ENCODE data around the gene KCNG4. TPM values are rescaled to one million over a fixed set of nuclear protein-coding genes. Genes with fewer than 3 reads are reported as not detected.

The KCNG4 gene
- total and polyA plus RNA-seq, 10 of the 15 experiments (the other 5 are each of a cell fraction or from before 2014, with no cell fraction given): not detected

GRCh38 chr16:84275585-84276151, 35.9 kb upstream of the KCNG4 start:
- in situ Hi-C loops (cut with MboI) (loop anchor here (10.0 kb wide), 1 partner anchor 349 kb away; no protein-coding TSS in a partner anchor), intact Hi-C loops (cut with micrococcal nuclease; ENCODE audit: unreplicated experiment) (loop anchor here (2.0 kb wide), 2 partner anchors 209 to 347 kb away; no protein-coding TSS in a partner anchor)
- FAIRE-seq (no peak), DNase-seq (ENCODE audit: low read depth, low spot score) (no peak), ATAC-seq (no peak)
- Histone ChIP-seq H3K79me2 (ENCODE audit: control insufficient read depth, insufficient read depth, low read length) (no peaks in the 10 kb centered on the region), H2AFZ (ENCODE audit: control insufficient read depth, low read depth, low read length) (no peak overlapping the region), H3K27ac (ENCODE audit: control insufficient read depth, insufficient read depth) (no peak overlapping the region), H4K20me1 (ENCODE audit: control insufficient read depth, insufficient read depth) (no peaks in the 10 kb centered on the region), H3K27me3 (replicated peaks in 1 of 2; ENCODE audit: control insufficient read depth in 2 of 2, insufficient read depth in 2 of 2, low read length in 1 of 2) (peaks cover 0 to 1% of the 10 kb centered on the region in 2 experiments; a peak in 2 of 4 replicates), H3K4me3 (no peak overlapping the region), H3K4me2 (ENCODE audit: control insufficient read depth, insufficient read depth) (no peak overlapping the region), H3K36me3 (ENCODE audit: control insufficient read depth in 2 of 2, insufficient read depth in 2 of 2, low read length in 1 of 2) (no peaks in the 10 kb centered on the region), H3K4me1 (ENCODE audit: control insufficient read depth, insufficient read depth, low read length) (no peaks in the 10 kb centered on the region), H3K9me3 (replicated peaks; ENCODE audit: control insufficient read depth, insufficient read depth, low read length) (no peaks in the 10 kb centered on the region), H3K9ac (ENCODE audit: control insufficient read depth, insufficient read depth, low read length) (no peak overlapping the region)
- CTCF ChIA-PET: interaction anchor here (1.3 to 6.1 kb wide), 5 partner anchors 17 to 696 kb away, joined by 3 to 63 read pairs (median 5); no protein-coding TSS in a partner anchor
- BruUV-seq (replicated peaks): no TSS peak
- SMC1A ChIA-PET (ENCODE audit: uncharacterized antibody, unreplicated experiment): interaction anchor here (1.9 to 2.7 kb wide), 2 partner anchors 230 to 696 kb away, joined by 5 to 19 read pairs; no protein-coding TSS in a partner anchor
- POLR2A ChIA-PET: no interaction called here
- RAD21 ChIA-PET (ENCODE audit: unreplicated experiment): no interaction called here
- 9% methylated on average over 6 of the region's 6 CpGs for WGBS (ENCODE audit: insufficient coverage, insufficient replicate concordance, low lambda C conversion rate, missing lambda C conversion rate)
- TF ChIP-seq TCF3 (IDR thresholded peaks at IDR 0.05; ENCODE audit: borderline replicate concordance, insufficient read depth, low read depth, low read length): no peak
- TF ChIP-seq, protein P1, sequence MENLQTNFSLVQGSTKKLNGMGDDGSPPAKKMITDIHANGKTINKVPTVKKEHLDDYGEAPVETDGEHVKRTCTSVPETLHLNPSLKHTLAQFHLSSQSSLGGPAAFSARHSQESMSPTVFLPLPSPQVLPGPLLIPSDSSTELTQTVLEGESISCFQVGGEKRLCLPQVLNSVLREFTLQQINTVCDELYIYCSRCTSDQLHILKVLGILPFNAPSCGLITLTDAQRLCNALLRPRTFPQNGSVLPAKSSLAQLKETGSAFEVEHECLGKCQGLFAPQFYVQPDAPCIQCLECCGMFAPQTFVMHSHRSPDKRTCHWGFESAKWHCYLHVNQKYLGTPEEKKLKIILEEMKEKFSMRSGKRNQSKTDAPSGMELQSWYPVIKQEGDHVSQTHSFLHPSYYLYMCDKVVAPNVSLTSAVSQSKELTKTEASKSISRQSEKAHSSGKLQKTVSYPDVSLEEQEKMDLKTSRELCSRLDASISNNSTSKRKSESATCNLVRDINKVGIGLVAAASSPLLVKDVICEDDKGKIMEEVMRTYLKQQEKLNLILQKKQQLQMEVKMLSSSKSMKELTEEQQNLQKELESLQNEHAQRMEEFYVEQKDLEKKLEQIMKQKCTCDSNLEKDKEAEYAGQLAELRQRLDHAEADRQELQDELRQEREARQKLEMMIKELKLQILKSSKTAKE (IDR thresholded peaks at IDR 0.05; ENCODE audit: low read depth, poor library complexity, severe bottlenecking): no peak
- TF ChIP-seq MLLT1 (IDR thresholded peaks at IDR 0.05): no peak
- TF ChIP-seq CUX1 (IDR thresholded peaks at IDR 0.05; ENCODE audit: insufficient replicate concordance, low read depth, low read length): no peak
- no peak for TF ChIP-seq JUNB (IDR thresholded peaks at IDR 0.05)
- TF ChIP-seq NKRF (conservative IDR thresholded peaks at IDR 0.05): no peak
- no peak for TF ChIP-seq KLF5 (IDR thresholded peaks at IDR 0.05; ENCODE audit: partially characterized antibody)

Measured in GM12878 (cell line).